Ovary (tissue), 3 donors: Measurements from ENCODE around the gene IDH3A.

Experiments
- CTCF ChIP-seq, 3 donors: fragments of 450-650 bp in 2 of 3; fragments of 200-600 bp in 1 of 3; IDR thresholded peaks; one replicate each; pipeline versions ENCODE4 v1.5.1 to v1.8.0; 2016 to 2022; ENCODE audit warnings: antibody characterized with exemption in 3 of 3, mild to moderate bottlenecking in 1 of 3
- EP300 ChIP-seq: sonication (generic); formaldehyde crosslinking; IDR thresholded peaks from one replicate; pipeline ENCODE4 v1.6.1; 2017; ENCODE audit warnings: antibody characterized with exemption
- POLR2A ChIP-seq: fragments of 450-650 bp; IDR thresholded peaks from one replicate; pipeline ENCODE4 v1.6.1; 2017; ENCODE audit warnings: antibody characterized with exemption, mild to moderate bottlenecking, moderate library complexity
- donor health status: DM: no; HTN: no; CAD: no.

- TF ChIP-seq CTCF (IDR thresholded peaks at IDR 0.05) (no peak), EP300 (no peak), POLR2A (no peak)
Observed at GRCh38 chr15:78208341-78208844, 59.2 kb downstream of the IDH3A start.
